Liver (tissue), 9 donors: ENCODE measurements around the gene ROM1. TPM values are rescaled to one million over a fixed set of nuclear protein-coding genes. Genes with fewer than 3 reads are reported as not detected.
A peak's percentile ranks its signal among the peaks of the same experiment; 100 is the strongest.
"Not testable (repeated sequence)": the region's sequence is repeated elsewhere in the genome, so short reads cannot be mapped to it uniquely, and the experiment has no call there.

ENCODE experiments used
- DNase-seq: peaks from one replicate; pipeline ENCODE4 v3.0.0-alpha.2; 2017; ENCODE audit warnings: low spot score
- H3K27ac ChIP-seq, 2 donors: one replicate each; pipeline ENCODE4 v1.7.0; 2013; ENCODE audit warnings: inconsistent platforms in 2 of 2, low read length in 2 of 2, control low read depth in 1 of 2, low read depth in 1 of 2, mild to moderate bottlenecking in 1 of 2
- H3K27me3 ChIP-seq, 4 donors: one replicate each; pipeline versions ENCODE4 v1.6.1 to v1.7.0; 2013; ENCODE audit warnings: low read length in 3 of 4, inconsistent platforms in 1 of 4, mild to moderate bottlenecking in 1 of 4, moderate library complexity in 1 of 4; ENCODE audit not compliant: control insufficient read depth in 4 of 4, insufficient read depth in 4 of 4
- H3K36me3 ChIP-seq, 4 donors: one replicate each; pipeline versions ENCODE4 v1.6.1 to v1.7.0; 2013; ENCODE audit warnings: low read length in 3 of 4, mild to moderate bottlenecking in 3 of 4, low read depth in 1 of 4, moderate library complexity in 1 of 4; ENCODE audit not compliant: control insufficient read depth in 4 of 4, insufficient read depth in 3 of 4
- H3K4me1 ChIP-seq, 4 donors: one replicate each; pipeline versions ENCODE4 v1.6.1 to v1.7.0; 2013; ENCODE audit warnings: low read length in 3 of 4, mild to moderate bottlenecking in 3 of 4, moderate library complexity in 1 of 4; ENCODE audit not compliant: control insufficient read depth in 4 of 4, insufficient read depth in 4 of 4
- H3K4me3 ChIP-seq, 3 donors: one replicate each; pipeline versions ENCODE4 v1.6.1 to v1.7.0; 2013; ENCODE audit warnings: low read length in 3 of 3, control low read depth in 1 of 3, low read depth in 1 of 3, mild to moderate bottlenecking in 1 of 3
- H3K9ac ChIP-seq, 2 donors: one replicate each; pipeline ENCODE4 v1.7.0; 2013; ENCODE audit warnings: low read length in 2 of 2, mild to moderate bottlenecking in 2 of 2, moderate library complexity in 2 of 2, control low read depth in 1 of 2, low read depth in 1 of 2
- H3K9me3 ChIP-seq, 4 donors: one replicate each; pipeline versions ENCODE4 v1.6.1 to v1.7.0; 2013; ENCODE audit warnings: low read length in 3 of 4; ENCODE audit not compliant: control insufficient read depth in 4 of 4
- EGR1 ChIP-seq, 2 donors: IDR thresholded peaks; 2 replicates each; pipeline ENCODE4 v1.6.1; 2016 to 2018; ENCODE audit warnings: antibody characterized with exemption in 2 of 2, low read depth in 2 of 2
- FOXA1 ChIP-seq: IDR thresholded peaks from 2 replicates; pipeline ENCODE4 v1.6.1; 2016; ENCODE audit warnings: antibody characterized with exemption
- FOXA2 ChIP-seq: IDR thresholded peaks from 2 replicates; pipeline ENCODE4 v1.6.1; 2016; ENCODE audit warnings: antibody characterized with exemption
- GABPA ChIP-seq, 2 donors: IDR thresholded peaks in 1 of 2; conservative IDR thresholded peaks in 1 of 2; 2 replicates each; pipeline ENCODE4 v1.6.1; 2016; ENCODE audit warnings: antibody characterized with exemption in 2 of 2, mild to moderate bottlenecking in 1 of 2, moderate library complexity in 1 of 2
- HNF4A ChIP-seq, 2 donors: conservative IDR thresholded peaks; 2 replicates each; pipeline ENCODE4 v1.6.1; 2016; ENCODE audit warnings: antibody characterized with exemption in 2 of 2, mild to moderate bottlenecking in 2 of 2
- HNF4G ChIP-seq: IDR thresholded peaks from 2 replicates; pipeline ENCODE4 v1.6.1; 2016; ENCODE audit warnings: antibody characterized with exemption
- JUND ChIP-seq, 2 donors: IDR thresholded peaks; 2 replicates each; pipeline ENCODE4 v1.6.1; 2016; ENCODE audit warnings: antibody characterized with exemption in 2 of 2
- RAD21 ChIP-seq, 2 donors: IDR thresholded peaks; 2 replicates each; pipeline ENCODE4 v1.6.1; 2016; ENCODE audit warnings: antibody characterized with exemption in 2 of 2, mild to moderate bottlenecking in 2 of 2
- RXRA ChIP-seq, 2 donors: IDR thresholded peaks; 2 replicates each; pipeline ENCODE4 v1.6.1; 2017 to 2018; ENCODE audit warnings: antibody characterized with exemption in 2 of 2, mild to moderate bottlenecking in 1 of 2
- SP1 ChIP-seq: IDR thresholded peaks from 2 replicates; pipeline ENCODE4 v1.6.1; 2018; ENCODE audit warnings: antibody characterized with exemption, mild to moderate bottlenecking
- TAF1 ChIP-seq: conservative IDR thresholded peaks from 2 replicates; pipeline ENCODE4 v1.6.1; 2016; ENCODE audit warnings: antibody characterized with exemption, mild to moderate bottlenecking
- WGBS: extraction: QIAGEN DNeasy Blood & Tissue Kit; methylation state at CpG from one replicate; pipeline ENCODE4 v1.1.7; 2013; 5-methylcytosine and 5-hydroxymethylcytosine counted together
- polyA plus RNA-seq, 2 donors: library from polyadenylated mRNA; stranded (reverse) in 1 of 2; unstranded in 1 of 2; fragments of 200-250 nt in 1 of 2; fragments of >200 nt in 1 of 2; fragmentation: Nextera tagmentation in 1 of 2; extraction: Ambion mirVana in 1 of 2; gene quantifications; one replicate each; pipeline versions ENCODE4 v1.2.1 to v1.2.3, GENCODE V29; 2013 to 2015
- total RNA-seq, 2 donors: library from RNA; depleted of rRNA; stranded (reverse); fragments of >200 nt; gene quantifications; one replicate each; pipeline ENCODE4 v1.2.3, GENCODE V29; 2014
- TF ChIP-seq, protein P1 (sequence below): IDR thresholded peaks from 2 replicates; pipeline ENCODE4 v1.6.1; 2016; ENCODE audit warnings: antibody characterized with exemption
- TF ChIP-seq, protein P2 (sequence below): IDR thresholded peaks from 2 replicates; pipeline ENCODE4 v1.6.1; 2016; ENCODE audit warnings: antibody characterized with exemption
- TF ChIP-seq, protein P3 (sequence below): IDR thresholded peaks from 2 replicates; pipeline ENCODE4 v1.6.1; 2016; ENCODE audit warnings: antibody characterized with exemption
- TF ChIP-seq, protein P4 (sequence below): IDR thresholded peaks from 2 replicates; pipeline ENCODE4 v1.6.1; 2016; ENCODE audit warnings: antibody characterized with exemption, mild to moderate bottlenecking
- donor health status: healthy.
- donor health status: healthy.
- donor health status: healthy.
- donor health status: healthy.
- donor health status: healthy.

Gene ROM1
- total and polyA plus RNA-seq, 4 donors = 0.84 to 3.9 (median 1.1) TPM

DNA sequence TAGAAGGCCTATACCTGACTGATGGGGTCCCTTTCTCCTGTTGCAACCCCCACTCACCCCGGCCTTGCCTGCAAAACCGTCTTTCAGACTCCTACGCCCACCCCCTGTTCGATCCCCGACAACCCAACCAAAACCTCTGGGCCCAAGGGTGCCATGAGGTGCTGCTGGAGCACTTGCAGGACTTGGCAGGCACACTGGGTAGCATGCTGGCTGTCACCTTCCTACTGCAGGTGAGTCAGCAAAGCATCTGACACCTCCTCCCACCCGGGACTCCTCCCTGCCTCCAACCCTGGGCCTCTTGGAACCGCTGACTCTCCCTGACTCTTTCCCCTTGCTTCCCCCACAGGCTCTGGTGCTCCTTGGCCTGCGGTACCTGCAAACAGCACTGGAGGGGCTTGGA, 1.2 kb downstream of the ROM1 start:
- TF ChIP-seq, protein P1, sequence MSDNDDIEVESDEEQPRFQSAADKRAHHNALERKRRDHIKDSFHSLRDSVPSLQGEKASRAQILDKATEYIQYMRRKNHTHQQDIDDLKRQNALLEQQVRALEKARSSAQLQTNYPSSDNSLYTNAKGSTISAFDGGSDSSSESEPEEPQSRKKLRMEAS = no peak
- no peak for TF ChIP-seq RAD21 (IDR thresholded peaks at IDR 0.05)
- no peak for TF ChIP-seq RXRA (IDR thresholded peaks at IDR 0.05)
- TF ChIP-seq, protein P2, sequence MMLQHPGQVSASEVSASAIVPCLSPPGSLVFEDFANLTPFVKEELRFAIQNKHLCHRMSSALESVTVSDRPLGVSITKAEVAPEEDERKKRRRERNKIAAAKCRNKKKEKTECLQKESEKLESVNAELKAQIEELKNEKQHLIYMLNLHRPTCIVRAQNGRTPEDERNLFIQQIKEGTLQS = no peak
- H3K4me1 ChIP-seq = peaks cover 7 to 29% (median 17%) of the 10 kb centered on the region in 4 donors
- no peak overlapping the region for H3K4me3 ChIP-seq
- DNase-seq = no peak
- no peaks in the 10 kb centered on the region for H3K27me3 ChIP-seq
- peak overlapping the region; percentile 76 to 88 for H3K27ac ChIP-seq
- peaks cover 0 to 17% (median 2%) of the 10 kb centered on the region in 4 donors for H3K36me3 ChIP-seq
- H3K9ac ChIP-seq = no peak overlapping the region
- no peaks in the 10 kb centered on the region for H3K9me3 ChIP-seq
- 89% methylated on average over 8 of the region's 8 CpGs for WGBS

DNA sequence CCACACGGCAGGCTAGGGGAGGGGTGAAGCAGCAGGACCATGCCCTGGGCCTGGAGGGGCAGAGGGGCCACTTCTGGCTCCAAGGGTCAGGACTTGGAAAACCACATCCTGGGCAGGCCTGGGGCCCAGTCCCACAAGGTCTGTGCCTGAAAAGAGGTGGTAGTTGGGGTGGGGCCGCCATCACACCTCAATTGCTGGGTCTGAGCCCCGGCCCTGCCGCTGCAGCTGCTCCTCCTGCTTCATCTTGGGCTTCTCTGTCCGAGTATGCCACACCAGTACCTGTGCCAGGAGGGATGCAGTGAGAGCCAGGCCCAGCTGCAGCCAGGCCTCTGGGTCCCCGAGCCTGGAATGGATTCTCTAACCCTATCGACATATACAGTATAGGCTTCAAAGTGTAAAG, 2.5 kb downstream of the ROM1 start:
- 94% methylated on average over 7 of the region's 7 CpGs for WGBS

DNA sequence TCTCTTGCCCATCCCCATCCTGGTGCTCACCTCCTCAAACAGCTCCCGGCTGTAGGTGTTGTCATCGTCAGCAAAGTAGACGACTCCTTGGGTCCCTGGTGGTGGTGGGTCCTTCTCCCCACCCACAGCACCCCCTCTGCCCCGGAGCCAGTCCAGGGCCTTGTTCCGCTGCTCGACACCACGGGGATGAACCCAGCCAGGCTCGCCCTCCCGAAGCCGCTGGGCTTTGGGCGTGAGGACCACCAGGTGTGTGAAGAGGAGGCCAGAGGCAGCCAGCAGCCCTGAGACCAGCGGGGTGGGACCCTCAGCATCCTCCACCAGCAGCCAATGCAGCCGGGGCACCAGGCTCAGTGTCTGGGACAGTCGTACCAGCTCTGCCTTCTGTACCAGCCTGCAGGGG, 3.9 kb downstream of the ROM1 start:
- H3K36me3 ChIP-seq = peaks cover 0 to 15% (median 2%) of the 10 kb centered on the region in 4 donors
- H3K9ac ChIP-seq, H3K27me3 ChIP-seq, DNase-seq, H3K4me3 ChIP-seq, H3K9me3 ChIP-seq, H3K27ac ChIP-seq: not testable (repeated sequence)
- peaks cover 7 to 28% (median 17%) of the 10 kb centered on the region in 4 donors for H3K4me1 ChIP-seq
- 97% methylated on average over 14 of the region's 14 CpGs for WGBS

More for the DNA sequence above, 2.5 kb downstream of the ROM1 start:
- peaks cover 0 to 15% (median 2%) of the 10 kb centered on the region in 4 donors for H3K36me3 ChIP-seq
- no peak overlapping the region for H3K9ac ChIP-seq
- no peak for TF ChIP-seq RAD21 (IDR thresholded peaks at IDR 0.05)
- no peak for TF ChIP-seq FOXA2
- TF ChIP-seq, protein P3, sequence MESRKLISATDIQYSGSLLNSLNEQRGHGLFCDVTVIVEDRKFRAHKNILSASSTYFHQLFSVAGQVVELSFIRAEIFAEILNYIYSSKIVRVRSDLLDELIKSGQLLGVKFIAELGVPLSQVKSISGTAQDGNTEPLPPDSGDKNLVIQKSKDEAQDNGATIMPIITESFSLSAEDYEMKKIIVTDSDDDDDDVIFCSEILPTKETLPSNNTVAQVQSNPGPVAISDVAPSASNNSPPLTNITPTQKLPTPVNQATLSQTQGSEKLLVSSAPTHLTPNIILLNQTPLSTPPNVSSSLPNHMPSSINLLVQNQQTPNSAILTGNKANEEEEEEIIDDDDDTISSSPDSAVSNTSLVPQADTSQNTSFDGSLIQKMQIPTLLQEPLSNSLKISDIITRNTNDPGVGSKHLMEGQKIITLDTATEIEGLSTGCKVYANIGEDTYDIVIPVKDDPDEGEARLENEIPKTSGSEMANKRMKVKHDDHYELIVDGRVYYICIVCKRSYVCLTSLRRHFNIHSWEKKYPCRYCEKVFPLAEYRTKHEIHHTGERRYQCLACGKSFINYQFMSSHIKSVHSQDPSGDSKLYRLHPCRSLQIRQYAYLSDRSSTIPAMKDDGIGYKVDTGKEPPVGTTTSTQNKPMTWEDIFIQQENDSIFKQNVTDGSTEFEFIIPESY = no peak
- no peak for TF ChIP-seq EGR1 (IDR thresholded peaks at IDR 0.05; ENCODE audit: low read depth in 2 of 2)
- TF ChIP-seq, protein P2 = no peak
- TF ChIP-seq HNF4A (conservative IDR thresholded peaks at IDR 0.05) = no peak
- no peak for TF ChIP-seq TAF1
- TF ChIP-seq, protein P4, sequence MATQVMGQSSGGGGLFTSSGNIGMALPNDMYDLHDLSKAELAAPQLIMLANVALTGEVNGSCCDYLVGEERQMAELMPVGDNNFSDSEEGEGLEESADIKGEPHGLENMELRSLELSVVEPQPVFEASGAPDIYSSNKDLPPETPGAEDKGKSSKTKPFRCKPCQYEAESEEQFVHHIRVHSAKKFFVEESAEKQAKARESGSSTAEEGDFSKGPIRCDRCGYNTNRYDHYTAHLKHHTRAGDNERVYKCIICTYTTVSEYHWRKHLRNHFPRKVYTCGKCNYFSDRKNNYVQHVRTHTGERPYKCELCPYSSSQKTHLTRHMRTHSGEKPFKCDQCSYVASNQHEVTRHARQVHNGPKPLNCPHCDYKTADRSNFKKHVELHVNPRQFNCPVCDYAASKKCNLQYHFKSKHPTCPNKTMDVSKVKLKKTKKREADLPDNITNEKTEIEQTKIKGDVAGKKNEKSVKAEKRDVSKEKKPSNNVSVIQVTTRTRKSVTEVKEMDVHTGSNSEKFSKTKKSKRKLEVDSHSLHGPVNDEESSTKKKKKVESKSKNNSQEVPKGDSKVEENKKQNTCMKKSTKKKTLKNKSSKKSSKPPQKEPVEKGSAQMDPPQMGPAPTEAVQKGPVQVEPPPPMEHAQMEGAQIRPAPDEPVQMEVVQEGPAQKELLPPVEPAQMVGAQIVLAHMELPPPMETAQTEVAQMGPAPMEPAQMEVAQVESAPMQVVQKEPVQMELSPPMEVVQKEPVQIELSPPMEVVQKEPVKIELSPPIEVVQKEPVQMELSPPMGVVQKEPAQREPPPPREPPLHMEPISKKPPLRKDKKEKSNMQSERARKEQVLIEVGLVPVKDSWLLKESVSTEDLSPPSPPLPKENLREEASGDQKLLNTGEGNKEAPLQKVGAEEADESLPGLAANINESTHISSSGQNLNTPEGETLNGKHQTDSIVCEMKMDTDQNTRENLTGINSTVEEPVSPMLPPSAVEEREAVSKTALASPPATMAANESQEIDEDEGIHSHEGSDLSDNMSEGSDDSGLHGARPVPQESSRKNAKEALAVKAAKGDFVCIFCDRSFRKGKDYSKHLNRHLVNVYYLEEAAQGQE = no peak
- TF ChIP-seq HNF4G = no peak
- TF ChIP-seq GABPA (IDR thresholded peaks at IDR 0.05 in 1 of 2, conservative IDR thresholded peaks at IDR 0.05 in 1 of 2) = no peak
- TF ChIP-seq JUND (IDR thresholded peaks at IDR 0.05) = no peak
- no peak for TF ChIP-seq SP1
- no peak for TF ChIP-seq FOXA1
- DNase-seq = no peak
- no peak overlapping the region for H3K4me3 ChIP-seq
- H3K27me3 ChIP-seq = no peaks in the 10 kb centered on the region
- H3K9me3 ChIP-seq = no peaks in the 10 kb centered on the region
- no peak overlapping the region for H3K27ac ChIP-seq
- peaks cover 7 to 30% (median 19%) of the 10 kb centered on the region in 4 donors for H3K4me1 ChIP-seq
